Measurements from ENCODE around the gene HERPUD2.

GRCh38 chr7:35704261-35704660 lies 9.3 kb upstream of the HERPUD2 start:
- TF ChIP-seq TCF12 (IDR thresholded peaks at IDR 0.05; ENCODE audit: low read depth) (no peak), YY1 (IDR thresholded peaks at IDR 0.05; ENCODE audit: low read depth) (no peak), TAF1 (IDR thresholded peaks at IDR 0.05; ENCODE audit: low read depth) (no peak), USF1 (IDR thresholded peaks at IDR 0.05) (no peak)
- TF ChIP-seq, protein P1, sequence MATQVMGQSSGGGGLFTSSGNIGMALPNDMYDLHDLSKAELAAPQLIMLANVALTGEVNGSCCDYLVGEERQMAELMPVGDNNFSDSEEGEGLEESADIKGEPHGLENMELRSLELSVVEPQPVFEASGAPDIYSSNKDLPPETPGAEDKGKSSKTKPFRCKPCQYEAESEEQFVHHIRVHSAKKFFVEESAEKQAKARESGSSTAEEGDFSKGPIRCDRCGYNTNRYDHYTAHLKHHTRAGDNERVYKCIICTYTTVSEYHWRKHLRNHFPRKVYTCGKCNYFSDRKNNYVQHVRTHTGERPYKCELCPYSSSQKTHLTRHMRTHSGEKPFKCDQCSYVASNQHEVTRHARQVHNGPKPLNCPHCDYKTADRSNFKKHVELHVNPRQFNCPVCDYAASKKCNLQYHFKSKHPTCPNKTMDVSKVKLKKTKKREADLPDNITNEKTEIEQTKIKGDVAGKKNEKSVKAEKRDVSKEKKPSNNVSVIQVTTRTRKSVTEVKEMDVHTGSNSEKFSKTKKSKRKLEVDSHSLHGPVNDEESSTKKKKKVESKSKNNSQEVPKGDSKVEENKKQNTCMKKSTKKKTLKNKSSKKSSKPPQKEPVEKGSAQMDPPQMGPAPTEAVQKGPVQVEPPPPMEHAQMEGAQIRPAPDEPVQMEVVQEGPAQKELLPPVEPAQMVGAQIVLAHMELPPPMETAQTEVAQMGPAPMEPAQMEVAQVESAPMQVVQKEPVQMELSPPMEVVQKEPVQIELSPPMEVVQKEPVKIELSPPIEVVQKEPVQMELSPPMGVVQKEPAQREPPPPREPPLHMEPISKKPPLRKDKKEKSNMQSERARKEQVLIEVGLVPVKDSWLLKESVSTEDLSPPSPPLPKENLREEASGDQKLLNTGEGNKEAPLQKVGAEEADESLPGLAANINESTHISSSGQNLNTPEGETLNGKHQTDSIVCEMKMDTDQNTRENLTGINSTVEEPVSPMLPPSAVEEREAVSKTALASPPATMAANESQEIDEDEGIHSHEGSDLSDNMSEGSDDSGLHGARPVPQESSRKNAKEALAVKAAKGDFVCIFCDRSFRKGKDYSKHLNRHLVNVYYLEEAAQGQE (IDR thresholded peaks at IDR 0.05; ENCODE audit: low read depth) = no peak

All from Ishikawa (cell line).